ENCODE results near the gene FGFR4.

The FGFR4 gene

GRCh38 chr5:177140312-177140711 is 53.6 kb downstream of the FGFR4 start:
- H3K4me2 ChIP-seq (ENCODE audit: insufficient read depth, low read length): no peak overlapping the region

GRCh38 chr5:177141496-177141895 is 54.8 kb downstream of the FGFR4 start:
- DNase-seq: no peak
- Histone ChIP-seq H3K9me3 (ENCODE audit: insufficient read depth, low read length, severe bottlenecking) (no peaks in the 10 kb centered on the region), H4K20me1 (ENCODE audit: insufficient read depth, low read length) (peaks cover 18% of the 10 kb centered on the region; the same call in 1 of the 2 replicates), H3K4me2 (ENCODE audit: insufficient read depth, low read length) (no peak overlapping the region), H3K4me3 (ENCODE audit: low read depth in 1 of 2, low read length in 2 of 2) (no peak overlapping the region), H3K36me3 (ENCODE audit: insufficient read depth, low read length) (peaks cover 71% of the 10 kb centered on the region), H2AFZ (ENCODE audit: low read depth, low read length) (no peak overlapping the region), H3K9ac (ENCODE audit: low read depth, low read length) (no peak overlapping the region), H3K4me1 (ENCODE audit: insufficient read depth, low read length) (peaks cover 22% of the 10 kb centered on the region), H3K27ac (ENCODE audit: low read length) (no peak overlapping the region), H3K79me2 (ENCODE audit: insufficient read depth, low read length) (peaks cover 95% of the 10 kb centered on the region), H3K27me3 (ENCODE audit: insufficient read depth, low read length, poor library complexity) (no peaks in the 10 kb centered on the region)
- TF ChIP-seq CTCF (IDR thresholded peaks at IDR 0.05; ENCODE audit: borderline replicate concordance, extremely low read depth, low read length, poor library complexity, severe bottlenecking) (no peak), EZH2 (IDR thresholded peaks at IDR 0.05; ENCODE audit: borderline replicate concordance, low read depth, low read length, severe bottlenecking) (no peak)
- ATAC-seq (ENCODE audit: insufficient read depth, low read depth): no peak

More at GRCh38 chr5:177140312-177140711, 53.6 kb downstream of the FGFR4 start:
- Histone ChIP-seq H2AFZ (ENCODE audit: low read depth, low read length) (no peak overlapping the region), H3K4me1 (ENCODE audit: insufficient read depth, low read length) (peaks cover 34% of the 10 kb centered on the region), H4K20me1 (ENCODE audit: insufficient read depth, low read length) (peaks cover 18% of the 10 kb centered on the region; the same call in 1 of the 2 replicates), H3K79me2 (ENCODE audit: insufficient read depth, low read length) (peaks cover 96% of the 10 kb centered on the region), H3K27me3 (ENCODE audit: insufficient read depth, low read length, poor library complexity) (no peaks in the 10 kb centered on the region), H3K9ac (ENCODE audit: low read depth, low read length) (no peak overlapping the region), H3K36me3 (ENCODE audit: insufficient read depth, low read length) (peaks cover 72% of the 10 kb centered on the region), H3K4me3 (ENCODE audit: low read depth in 1 of 2, low read length in 2 of 2) (no peak overlapping the region), H3K27ac (ENCODE audit: low read length) (no peak overlapping the region), H3K9me3 (ENCODE audit: insufficient read depth, low read length, severe bottlenecking) (no peaks in the 10 kb centered on the region)
- no peak for DNase-seq
- TF ChIP-seq EZH2 (IDR thresholded peaks at IDR 0.05; ENCODE audit: borderline replicate concordance, low read depth, low read length, severe bottlenecking): no peak
- TF ChIP-seq CTCF (IDR thresholded peaks at IDR 0.05; ENCODE audit: borderline replicate concordance, extremely low read depth, low read length, poor library complexity, severe bottlenecking): no peak
- ATAC-seq (ENCODE audit: insufficient read depth, low read depth): no peak

GRCh38 chr5:177142098-177142611 is 55.4 kb downstream of the FGFR4 start:
- DNase-seq (no peak), ATAC-seq (ENCODE audit: insufficient read depth, low read depth) (no peak)
- H3K4me1 ChIP-seq (ENCODE audit: insufficient read depth, low read length): peaks cover 15% of the 10 kb centered on the region
- no peak overlapping the region for H3K9ac ChIP-seq (ENCODE audit: low read depth, low read length)
- H2AFZ ChIP-seq (ENCODE audit: low read depth, low read length): no peak overlapping the region
- H3K4me3 ChIP-seq (ENCODE audit: low read depth in 1 of 2, low read length in 2 of 2): no peak overlapping the region
- no peak overlapping the region for H3K4me2 ChIP-seq (ENCODE audit: insufficient read depth, low read length)
- peaks cover 94% of the 10 kb centered on the region for H3K79me2 ChIP-seq (ENCODE audit: insufficient read depth, low read length)
- no peak for TF ChIP-seq CTCF (IDR thresholded peaks at IDR 0.05; ENCODE audit: borderline replicate concordance, extremely low read depth, low read length, poor library complexity, severe bottlenecking)
- TF ChIP-seq EZH2 (IDR thresholded peaks at IDR 0.05; ENCODE audit: borderline replicate concordance, low read depth, low read length, severe bottlenecking): no peak
- H3K9me3 ChIP-seq (ENCODE audit: insufficient read depth, low read length, severe bottlenecking): no peaks in the 10 kb centered on the region
- peaks cover 71% of the 10 kb centered on the region for H3K36me3 ChIP-seq (ENCODE audit: insufficient read depth, low read length)
- H3K27ac ChIP-seq (ENCODE audit: low read length): no peak overlapping the region
- no peaks in the 10 kb centered on the region for H3K27me3 ChIP-seq (ENCODE audit: insufficient read depth, low read length, poor library complexity)
- peaks cover 21% of the 10 kb centered on the region; the same call in 1 of the 2 replicates for H4K20me1 ChIP-seq (ENCODE audit: insufficient read depth, low read length)
